Colonic mucosa (tissue), 4 donors: ENCODE results near the gene GDPD5. TPM values are rescaled to one million over a fixed set of nuclear protein-coding genes. Genes with fewer than 3 reads are reported as not detected.

Experiments used
- DNase-seq: peaks from one replicate; pipeline ENCODE4 v3.0.0-alpha.2; 2020
- H3K27ac ChIP-seq: fragments of 200-600 bp; one replicate; pipeline ENCODE4 v1.8.0; 2021
- H3K27me3 ChIP-seq: fragments of 200-600 bp; one replicate; pipeline ENCODE4 v1.8.0; 2021
- H3K36me3 ChIP-seq: fragments of 200-600 bp; one replicate; pipeline ENCODE4 v1.8.0; 2021
- H3K4me1 ChIP-seq: fragments of 200-600 bp; one replicate; pipeline ENCODE4 v1.8.0; 2021; ENCODE audit warnings: mild to moderate bottlenecking
- H3K4me3 ChIP-seq: fragments of 200-600 bp; one replicate; pipeline ENCODE4 v1.8.0; 2021
- H3K9ac ChIP-seq, 2 donors: one replicate each; pipeline ENCODE4 v1.7.0; 2013; ENCODE audit warnings: control low read depth in 2 of 2, low read depth in 2 of 2, low read length in 2 of 2
- H3K9me3 ChIP-seq: fragments of 200-600 bp; one replicate; pipeline ENCODE4 v1.8.0; 2021
- intact Hi-C: fragments of 100-400 bp; cut with DNase I; formaldehyde crosslinking; loops from one replicate; pipeline ENCODE4 v1.14.1; 2022
- total RNA-seq, 2 donors: library from RNA; stranded (reverse); fragmentation: NEBNext Ultra II Directional in 1 of 2; extraction: Animal tissue kit (Norgen Biotek cat#: 25700) in 1 of 2; gene quantifications; one replicate each; pipeline ENCODE4 v1.2.1, GENCODE V29; 2021
- TF ChIP-seq, protein P1 (sequence below): fragments of 200-600 bp; IDR thresholded peaks from one replicate; pipeline ENCODE4 v1.8.0; 2022; ENCODE audit warnings: antibody characterized with exemption, mild to moderate bottlenecking
- donor health status: healthy.
- donor health status: DM: no; HTN: no; CAD: no.
- donor health status: DM: no; HTN: no; CAD: no.

The GDPD5 gene
- total RNA-seq, 2 donors from 2014 or later = 2.6 to 4.1 TPM

DNA sequence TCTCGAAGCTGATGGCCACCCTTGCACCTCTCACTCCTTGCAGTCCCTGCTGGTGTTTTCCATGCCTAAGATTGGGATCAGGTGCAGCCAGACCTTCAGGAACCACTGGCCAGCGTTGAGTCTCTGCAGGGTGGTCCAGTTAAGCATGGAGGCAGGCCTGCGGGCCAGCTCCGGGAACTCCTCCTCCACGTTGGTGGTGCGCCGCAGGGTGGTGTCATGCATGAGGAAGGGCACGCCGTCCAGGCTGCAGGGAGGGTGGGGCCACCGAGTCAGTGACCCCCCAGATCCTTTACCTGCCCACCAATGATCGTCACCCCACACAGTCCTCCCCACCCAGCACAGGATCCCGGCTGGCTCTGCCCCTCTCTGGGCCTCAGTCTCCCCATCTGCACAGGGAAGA lies 82.7 kb downstream of the GDPD5 start:
- Histone ChIP-seq H3K27ac (no peak overlapping the region), H3K4me1 (no peaks in the 10 kb centered on the region), H3K9me3 (no peaks in the 10 kb centered on the region), H3K4me3 (no peak overlapping the region), H3K27me3 (no peaks in the 10 kb centered on the region), H3K9ac (no peak overlapping the region), H3K36me3 (no peaks in the 10 kb centered on the region)
- intact Hi-C loops = loop anchor here (10.0 kb wide), 1 partner anchor 48 kb away; the partner anchor contains the start of gene RPS3
- TF ChIP-seq, protein P1, sequence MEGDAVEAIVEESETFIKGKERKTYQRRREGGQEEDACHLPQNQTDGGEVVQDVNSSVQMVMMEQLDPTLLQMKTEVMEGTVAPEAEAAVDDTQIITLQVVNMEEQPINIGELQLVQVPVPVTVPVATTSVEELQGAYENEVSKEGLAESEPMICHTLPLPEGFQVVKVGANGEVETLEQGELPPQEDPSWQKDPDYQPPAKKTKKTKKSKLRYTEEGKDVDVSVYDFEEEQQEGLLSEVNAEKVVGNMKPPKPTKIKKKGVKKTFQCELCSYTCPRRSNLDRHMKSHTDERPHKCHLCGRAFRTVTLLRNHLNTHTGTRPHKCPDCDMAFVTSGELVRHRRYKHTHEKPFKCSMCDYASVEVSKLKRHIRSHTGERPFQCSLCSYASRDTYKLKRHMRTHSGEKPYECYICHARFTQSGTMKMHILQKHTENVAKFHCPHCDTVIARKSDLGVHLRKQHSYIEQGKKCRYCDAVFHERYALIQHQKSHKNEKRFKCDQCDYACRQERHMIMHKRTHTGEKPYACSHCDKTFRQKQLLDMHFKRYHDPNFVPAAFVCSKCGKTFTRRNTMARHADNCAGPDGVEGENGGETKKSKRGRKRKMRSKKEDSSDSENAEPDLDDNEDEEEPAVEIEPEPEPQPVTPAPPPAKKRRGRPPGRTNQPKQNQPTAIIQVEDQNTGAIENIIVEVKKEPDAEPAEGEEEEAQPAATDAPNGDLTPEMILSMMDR = no peak
- DNase-seq = no peak

DNA sequence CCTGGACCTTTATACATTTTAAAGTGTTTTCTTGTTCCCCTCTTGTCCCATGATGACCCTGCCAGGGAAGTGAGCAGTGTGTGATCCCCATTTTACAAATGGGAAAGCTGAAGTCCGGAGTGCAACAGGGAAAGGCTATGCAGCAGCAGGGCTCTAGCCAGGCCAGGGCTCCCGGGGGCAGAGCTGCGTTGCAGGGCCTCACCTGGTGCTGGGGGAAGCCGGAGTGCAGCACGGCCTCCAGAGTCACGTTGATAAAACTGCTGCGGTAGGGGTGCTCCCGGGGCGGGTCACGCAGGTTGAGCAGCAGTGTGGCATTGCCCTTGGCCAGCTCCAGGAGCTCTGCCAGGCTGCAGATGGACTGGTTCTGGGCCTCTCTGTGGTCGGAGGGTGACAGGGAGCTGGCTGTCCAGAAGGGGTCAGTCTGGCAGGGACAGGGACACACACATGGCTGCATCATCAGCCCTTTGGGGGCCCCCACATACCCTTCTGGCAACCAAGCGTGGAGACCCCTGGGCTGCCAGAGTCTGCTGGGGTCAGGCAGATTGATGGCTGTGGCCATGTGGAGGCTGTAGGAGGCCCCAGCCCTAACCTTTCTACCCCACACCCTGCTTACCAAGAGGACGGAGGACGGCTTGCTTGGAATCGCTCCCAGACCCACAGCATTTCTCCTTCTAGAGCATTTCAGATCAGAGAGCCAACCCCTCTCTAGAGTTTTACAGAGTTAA lies 83.4 kb downstream of the GDPD5 start:
- no peaks in the 10 kb centered on the region for H3K27me3 ChIP-seq

DNA sequence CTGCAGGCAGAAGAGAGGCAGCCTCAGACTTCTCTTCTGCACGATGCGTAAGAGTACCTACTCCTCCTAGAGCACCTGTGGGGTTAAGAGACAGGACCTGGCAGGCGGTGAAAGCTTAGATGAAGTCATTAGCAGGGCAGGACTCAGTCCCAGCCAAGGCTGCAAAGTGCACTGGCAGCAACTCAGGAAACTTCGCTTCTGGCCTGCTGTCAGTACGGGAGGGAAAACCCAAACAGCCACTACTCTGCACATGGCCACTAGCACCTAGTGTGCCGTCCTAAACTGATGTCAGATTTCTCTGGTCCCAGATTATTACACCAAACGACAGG lies 84.0 kb downstream of the GDPD5 start:
- H3K9me3 ChIP-seq = no peaks in the 10 kb centered on the region
- H3K4me3 ChIP-seq = no peak overlapping the region
- intact Hi-C loops = loop anchor here (10.0 kb wide), 1 partner anchor 47 kb away; the partner anchor contains the start of gene RPS3
- H3K27ac ChIP-seq = no peak overlapping the region
- no peaks in the 10 kb centered on the region for H3K36me3 ChIP-seq
- DNase-seq = no peak
- no peaks in the 10 kb centered on the region for H3K27me3 ChIP-seq
- TF ChIP-seq, protein P1 = no peak
- no peak overlapping the region for H3K9ac ChIP-seq
- no peaks in the 10 kb centered on the region for H3K4me1 ChIP-seq

More for the DNA sequence above, 83.4 kb downstream of the GDPD5 start:
- DNase-seq = no peak
- H3K9ac ChIP-seq = no peak overlapping the region
- H3K4me3 ChIP-seq = no peak overlapping the region
- H3K36me3 ChIP-seq = no peaks in the 10 kb centered on the region
- no peaks in the 10 kb centered on the region for H3K9me3 ChIP-seq
- H3K4me1 ChIP-seq = no peaks in the 10 kb centered on the region
- TF ChIP-seq, protein P1 = no peak
- intact Hi-C loops = loop anchor here (10.0 kb wide), 1 partner anchor 48 kb away; the partner anchor contains the start of gene RPS3
- H3K27ac ChIP-seq = no peak overlapping the region

- no peaks in the 10 kb centered on the region for H3K36me3 ChIP-seq
- TF ChIP-seq, protein P1 = no peak
- H3K27ac ChIP-seq = no peak overlapping the region
- DNase-seq = no peak
- intact Hi-C loops = loop anchor here (10.0 kb wide), 1 partner anchor 46 kb away; the partner anchor contains the start of gene RPS3
- H3K4me1 ChIP-seq = no peaks in the 10 kb centered on the region
- no peaks in the 10 kb centered on the region for H3K27me3 ChIP-seq
- no peak overlapping the region for H3K4me3 ChIP-seq
- no peak overlapping the region for H3K9ac ChIP-seq
- H3K9me3 ChIP-seq = no peaks in the 10 kb centered on the region
Observed at GRCh38 chr11:75440960-75441803, 84.6 kb downstream of the GDPD5 start.

DNA sequence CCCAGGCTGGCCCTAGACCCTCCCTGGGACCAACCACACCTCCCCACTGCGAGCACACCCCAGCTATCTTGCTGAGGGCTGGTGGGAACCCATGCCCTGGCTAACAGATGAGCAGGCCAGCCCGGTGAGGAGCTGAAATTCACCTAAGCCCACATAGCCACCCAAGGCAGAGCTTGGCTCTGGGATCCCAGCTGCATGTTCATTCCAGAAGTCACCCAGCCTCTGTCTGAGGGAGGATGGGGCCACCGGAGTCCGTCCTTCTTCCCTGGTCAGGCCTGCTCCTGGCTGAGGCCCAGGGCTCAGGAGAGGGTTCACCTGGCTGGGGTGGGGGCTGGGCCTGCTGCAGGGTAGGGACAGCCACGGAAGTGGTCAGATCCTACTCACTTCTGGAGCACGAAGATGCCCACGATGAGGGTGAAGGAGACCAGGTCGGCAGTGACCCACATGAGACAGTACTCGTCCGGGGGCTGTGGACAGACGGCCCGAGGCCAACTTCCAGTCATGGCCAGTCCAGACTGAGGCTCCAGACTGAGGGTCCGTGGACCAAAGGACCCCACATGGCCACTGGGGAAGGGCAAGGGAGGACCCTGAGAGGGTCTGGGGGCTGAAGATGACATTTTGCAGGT lies 86.1 kb downstream of the GDPD5 start:
- no peak overlapping the region for H3K27ac ChIP-seq
- no peaks in the 10 kb centered on the region for H3K4me1 ChIP-seq
- no peaks in the 10 kb centered on the region for H3K36me3 ChIP-seq
- no peak overlapping the region for H3K4me3 ChIP-seq
- H3K9me3 ChIP-seq = no peaks in the 10 kb centered on the region
- TF ChIP-seq, protein P1 = no peak
- intact Hi-C loops = loop anchor here (10.0 kb wide), 1 partner anchor 45 kb away; the partner anchor contains the start of gene RPS3
- H3K27me3 ChIP-seq = no peaks in the 10 kb centered on the region
- H3K9ac ChIP-seq = no peak overlapping the region
- no peak for DNase-seq
